GM20431 (cell line): ENCODE results near the gene SF3B3.
"Not testable (repeated sequence)": the region's sequence is repeated elsewhere in the genome, so short reads cannot be mapped to it uniquely, and the experiment has no call there.

ENCODE experiments used
- in situ Hi-C: fragments of 300-500 bp; cut with MseI, MboI; formaldehyde crosslinking; loops from one replicate; pipeline ENCODE4 v1.15.0; 2020; ENCODE audit warnings: low sequenced_read_pairs; ENCODE audit not compliant: unreplicated experiment

The SF3B3 gene

DNA sequence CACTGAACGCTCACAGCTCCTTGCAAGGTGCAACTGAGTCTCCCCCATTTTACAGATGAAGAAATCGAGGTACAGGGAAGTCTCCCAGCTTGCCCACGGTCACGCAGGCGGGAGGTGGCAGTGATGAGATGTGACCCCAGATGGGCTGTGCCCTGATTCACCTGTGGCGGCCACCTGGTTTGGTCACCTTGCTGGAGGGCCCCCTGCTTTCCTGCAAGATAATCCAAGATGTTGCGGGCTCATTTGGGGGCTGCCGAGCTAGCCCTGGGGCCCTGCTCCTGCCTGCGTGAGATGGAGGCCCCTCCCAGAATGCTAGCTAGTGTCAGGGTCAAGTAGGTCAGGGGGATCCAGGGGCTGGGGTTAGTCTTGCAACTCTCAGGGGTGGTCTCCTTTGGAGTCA, 63.1 kb downstream of the SF3B3 start:
- in situ Hi-C loops, result no loop called here

DNA sequence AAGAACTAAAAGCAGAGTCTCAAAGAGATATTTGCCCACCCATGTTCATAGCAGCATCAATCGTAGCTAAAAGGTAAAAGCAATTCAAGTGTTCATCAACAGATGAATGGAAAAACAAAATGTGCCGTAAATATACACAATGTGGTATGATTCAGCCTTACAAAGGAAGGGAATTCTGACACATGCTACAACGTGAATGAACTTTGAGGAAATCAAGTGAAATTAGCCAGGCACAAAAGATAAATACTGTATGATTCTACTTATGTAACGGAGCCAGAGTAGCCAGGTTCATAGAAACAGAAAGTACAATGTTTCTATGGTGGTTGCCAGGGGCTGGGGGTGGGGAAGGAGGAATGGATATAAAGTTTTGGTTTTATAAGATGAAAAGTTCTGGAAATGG, 64.9 kb downstream of the SF3B3 start:
- in situ Hi-C loops, result no loop called here

DNA sequence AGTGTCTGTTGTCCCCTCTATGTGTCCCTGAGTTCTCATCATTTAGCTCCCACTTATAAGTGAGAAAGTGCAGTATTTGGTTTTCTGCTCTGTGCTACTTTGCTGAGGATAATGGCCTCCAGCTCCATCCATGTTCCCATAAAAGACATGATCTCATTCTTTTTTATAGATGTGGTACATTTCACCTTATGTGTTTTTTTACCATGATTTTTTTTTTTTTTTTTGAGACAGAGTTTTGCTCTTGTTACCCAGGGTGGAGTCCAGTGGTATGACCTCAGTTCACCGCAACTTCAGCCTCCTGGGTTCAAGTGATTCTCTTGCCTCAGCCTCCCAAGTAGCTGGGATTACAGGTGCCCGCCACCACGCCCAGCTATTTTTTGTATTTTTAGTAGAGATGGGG, 65.8 kb downstream of the SF3B3 start:
- in situ Hi-C loops, result not testable (repeated sequence)

DNA sequence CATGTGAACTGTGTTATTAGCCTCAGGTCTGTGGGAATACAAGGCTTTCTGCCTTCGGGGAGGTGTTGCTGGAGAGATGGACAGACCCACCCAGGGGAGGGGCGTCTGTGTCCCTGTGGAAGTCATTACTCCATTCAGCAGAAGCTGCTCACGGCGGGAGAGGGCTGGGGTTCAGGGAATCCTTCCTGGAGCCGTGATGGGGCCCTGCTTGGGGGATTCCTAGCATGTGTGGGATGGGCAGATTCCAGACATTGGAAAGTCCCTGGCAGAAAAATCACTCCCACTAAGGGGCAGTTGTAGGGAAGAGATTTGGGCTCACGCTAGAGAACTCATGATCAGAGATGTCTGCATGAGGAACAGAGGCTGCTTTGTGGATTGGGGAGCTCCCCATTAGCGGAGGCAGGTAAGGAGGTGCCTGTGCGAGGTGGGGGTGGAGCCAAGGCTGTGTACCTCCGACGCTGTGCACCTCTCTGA, 66.4 kb downstream of the SF3B3 start:
- in situ Hi-C loops, result no loop called here

DNA sequence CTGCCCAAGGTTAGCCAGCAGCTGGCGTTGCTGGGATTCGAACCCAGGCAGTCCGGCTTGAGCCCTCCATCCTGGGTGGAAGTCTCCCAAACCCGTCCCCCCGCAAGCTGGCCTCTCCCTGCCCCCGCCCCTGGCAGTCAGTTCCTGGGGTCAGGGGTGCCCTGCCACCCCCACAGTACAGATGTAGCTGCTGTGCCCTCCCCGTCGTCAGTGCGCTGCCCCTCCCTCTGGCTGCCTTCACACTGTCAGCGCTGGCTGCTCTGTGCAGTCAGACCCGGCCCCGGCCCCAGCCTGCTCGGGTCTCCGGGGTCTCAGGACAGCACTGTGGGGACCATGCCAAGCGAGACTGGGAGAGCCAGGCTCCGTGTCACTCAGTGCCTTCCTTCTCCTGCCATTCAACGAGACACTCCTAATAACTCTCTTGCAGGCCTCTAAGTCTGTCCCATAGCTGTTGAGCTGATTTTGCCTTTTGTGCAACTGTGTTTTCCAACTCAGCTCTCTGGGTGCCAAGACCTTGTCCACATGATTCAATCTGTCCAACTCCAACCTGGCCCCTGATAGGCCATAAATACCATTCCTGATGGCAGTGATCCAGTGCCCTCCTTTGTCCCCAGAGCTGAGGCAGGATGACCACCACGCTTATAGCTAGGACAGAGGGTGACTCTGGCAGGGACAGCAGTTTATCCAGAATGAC, 67.3 kb downstream of the SF3B3 start:
- in situ Hi-C loops, result no loop called here

DNA sequence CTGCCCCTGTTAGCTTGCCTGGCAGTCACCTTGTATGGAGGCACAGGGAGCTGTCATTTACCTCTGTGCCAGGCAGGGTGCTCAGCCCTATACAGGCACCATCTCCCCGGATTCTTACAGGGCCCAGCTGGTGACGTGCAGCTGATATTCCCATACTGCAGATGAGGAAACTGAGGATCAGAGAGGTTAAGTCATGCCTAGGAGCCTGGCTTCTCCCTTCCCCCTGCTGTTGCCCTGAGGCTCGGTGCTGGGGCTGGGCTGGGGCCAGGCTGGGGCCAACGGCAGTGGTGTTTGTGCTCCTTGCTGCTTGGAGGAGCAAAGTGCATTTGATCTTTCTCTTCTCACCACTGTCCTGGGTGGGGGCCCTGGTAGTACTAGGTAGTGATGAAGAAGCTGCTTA, 68.0 kb downstream of the SF3B3 start:
- in situ Hi-C loops, result no loop called here

DNA sequence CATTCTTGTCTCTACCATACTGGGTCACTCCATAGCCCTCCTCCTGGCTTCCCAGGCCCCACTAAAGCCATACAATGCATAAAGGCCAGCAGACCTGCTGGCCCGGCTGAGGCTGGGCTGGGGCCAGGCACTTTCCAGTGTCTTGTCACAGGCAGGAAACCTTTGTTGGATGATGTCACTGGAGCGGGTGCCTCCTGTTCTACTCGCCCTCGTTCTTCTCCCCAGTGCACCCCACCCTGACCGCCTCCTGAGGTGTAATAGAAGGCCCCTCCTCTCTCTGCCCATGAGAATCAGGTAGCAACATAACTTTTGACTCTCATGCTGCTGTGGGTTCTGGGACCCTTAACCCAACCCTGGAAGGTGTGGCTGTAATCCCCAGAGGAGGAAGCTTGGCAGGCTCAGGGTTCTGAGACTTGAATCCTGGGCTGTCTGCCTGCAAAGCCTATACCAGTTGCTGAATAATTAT, 68.5 kb downstream of the SF3B3 start:
- in situ Hi-C loops, result no loop called here

DNA sequence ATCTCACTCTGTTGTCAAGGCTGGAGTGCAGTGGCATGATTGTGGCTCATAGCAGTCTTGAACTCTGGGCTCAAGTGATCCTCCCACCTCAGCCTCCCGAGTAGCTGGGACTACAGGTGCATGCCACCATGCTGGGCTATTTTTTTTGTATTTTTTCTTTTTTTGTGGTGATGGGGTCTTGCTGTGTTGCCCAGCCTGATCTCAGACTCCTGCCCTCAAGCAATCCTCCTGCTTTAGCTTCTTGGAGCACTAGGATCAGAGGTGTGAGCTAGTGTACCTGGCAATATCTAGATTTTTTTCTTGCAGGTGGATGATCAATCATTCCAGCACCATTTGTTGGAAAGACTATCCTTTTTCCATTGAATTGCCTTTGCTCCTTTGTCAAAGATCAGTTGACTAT, 69.9 kb downstream of the SF3B3 start:
- in situ Hi-C loops, result no loop called here

DNA sequence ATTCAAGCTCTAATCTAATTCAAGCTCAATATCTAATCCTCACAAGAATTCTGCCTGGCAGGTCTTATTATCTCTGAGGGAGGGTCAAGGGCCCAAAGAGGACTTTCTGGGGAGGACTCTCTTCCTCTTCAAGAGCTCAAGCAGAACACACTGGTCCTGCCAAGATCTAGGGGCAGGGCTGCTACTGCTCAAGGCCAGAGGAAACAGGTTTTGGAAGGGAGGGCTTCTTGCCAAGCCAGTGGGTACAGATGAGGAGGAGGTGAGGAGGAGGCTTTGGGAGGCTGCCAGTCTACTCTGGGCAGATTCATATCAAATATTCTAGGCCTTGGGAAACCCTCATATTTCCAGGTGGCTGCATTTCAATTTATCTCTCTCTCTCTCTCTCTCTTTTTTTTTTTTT, 71.0 kb downstream of the SF3B3 start:
- in situ Hi-C loops, result no loop called here

DNA sequence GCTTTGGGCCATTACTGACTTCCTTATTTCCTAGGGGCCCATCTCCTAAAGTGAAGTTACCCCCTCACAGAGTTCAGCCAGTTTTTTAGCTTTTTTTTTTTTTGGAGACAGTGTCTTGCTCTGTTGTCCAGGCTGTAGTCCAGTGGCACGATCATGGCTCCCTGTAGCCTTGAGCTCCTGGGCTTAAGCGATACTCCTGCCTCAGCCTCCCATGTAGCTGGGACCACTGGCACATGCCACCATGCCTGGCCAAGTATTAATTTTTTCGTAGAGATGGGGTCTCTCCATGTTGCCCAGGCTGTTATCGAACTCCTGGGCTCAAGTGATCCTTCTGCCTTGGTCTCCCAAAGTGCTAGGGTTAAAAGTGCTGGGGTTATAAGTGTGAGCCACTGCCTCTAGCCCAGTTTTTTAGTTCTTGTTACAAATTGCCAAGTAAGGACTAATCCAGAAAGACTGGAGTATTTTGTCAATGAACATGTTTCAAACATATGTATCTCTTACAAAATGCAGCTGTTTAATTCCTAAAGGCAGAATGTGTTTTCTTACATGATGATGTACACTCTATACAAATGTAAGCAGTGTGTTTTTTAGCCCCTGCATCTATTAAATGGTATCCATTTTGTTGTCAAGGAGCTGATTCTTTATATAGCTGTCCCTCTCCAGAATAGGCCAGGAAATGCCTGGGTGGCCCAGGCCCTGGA, 73.7 kb downstream of the SF3B3 start:
- in situ Hi-C loops, result no loop called here

DNA sequence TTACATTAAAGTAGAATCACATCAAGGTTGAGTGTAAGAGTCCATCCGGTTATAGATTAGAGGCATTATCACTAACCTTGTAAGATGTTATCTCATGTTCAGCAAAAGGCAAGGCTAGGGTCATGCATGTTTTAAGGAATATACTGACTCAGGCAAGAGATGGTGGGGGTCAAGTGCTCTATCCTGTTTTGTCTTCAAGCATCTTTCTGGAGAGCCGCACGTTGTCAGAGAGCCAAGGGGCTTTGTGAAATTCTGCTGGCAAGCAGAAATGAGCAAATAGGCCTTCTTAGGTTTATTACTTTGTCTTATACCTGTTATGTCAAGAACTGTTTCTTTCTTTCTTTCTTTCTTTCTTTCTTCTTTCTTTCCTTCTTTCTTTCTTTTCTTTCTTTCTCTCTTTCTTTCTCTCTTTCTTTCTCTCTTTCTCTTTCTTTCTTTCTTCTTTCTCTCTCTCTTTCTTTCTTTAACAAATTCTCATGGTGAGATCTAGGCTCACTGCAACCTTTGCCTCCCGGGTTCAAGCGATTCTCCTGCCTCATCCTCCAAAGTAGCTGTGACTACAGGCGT, 75.4 kb downstream of the SF3B3 start:
- in situ Hi-C loops, result no loop called here

DNA sequence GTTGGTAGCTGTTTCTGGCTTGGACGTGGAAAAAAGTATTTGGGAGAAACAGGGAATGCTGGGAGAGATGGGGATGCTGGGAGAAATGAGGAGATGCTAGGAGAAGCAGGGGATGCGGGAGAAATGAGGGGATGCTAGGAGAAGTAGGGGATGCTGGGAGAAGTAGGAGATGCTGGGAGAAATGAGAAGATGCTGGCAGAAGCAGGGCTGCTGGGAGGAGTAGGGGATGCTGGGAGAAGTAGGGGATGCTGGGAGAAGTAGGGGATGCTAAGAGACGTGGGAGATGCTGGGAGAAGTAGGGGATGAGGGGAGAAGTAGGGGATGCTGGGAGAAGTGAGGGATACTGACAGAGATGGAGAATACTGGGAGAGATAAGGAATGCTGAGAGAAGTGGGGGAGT, 77.1 kb downstream of the SF3B3 start:
- in situ Hi-C loops, result no loop called here

DNA sequence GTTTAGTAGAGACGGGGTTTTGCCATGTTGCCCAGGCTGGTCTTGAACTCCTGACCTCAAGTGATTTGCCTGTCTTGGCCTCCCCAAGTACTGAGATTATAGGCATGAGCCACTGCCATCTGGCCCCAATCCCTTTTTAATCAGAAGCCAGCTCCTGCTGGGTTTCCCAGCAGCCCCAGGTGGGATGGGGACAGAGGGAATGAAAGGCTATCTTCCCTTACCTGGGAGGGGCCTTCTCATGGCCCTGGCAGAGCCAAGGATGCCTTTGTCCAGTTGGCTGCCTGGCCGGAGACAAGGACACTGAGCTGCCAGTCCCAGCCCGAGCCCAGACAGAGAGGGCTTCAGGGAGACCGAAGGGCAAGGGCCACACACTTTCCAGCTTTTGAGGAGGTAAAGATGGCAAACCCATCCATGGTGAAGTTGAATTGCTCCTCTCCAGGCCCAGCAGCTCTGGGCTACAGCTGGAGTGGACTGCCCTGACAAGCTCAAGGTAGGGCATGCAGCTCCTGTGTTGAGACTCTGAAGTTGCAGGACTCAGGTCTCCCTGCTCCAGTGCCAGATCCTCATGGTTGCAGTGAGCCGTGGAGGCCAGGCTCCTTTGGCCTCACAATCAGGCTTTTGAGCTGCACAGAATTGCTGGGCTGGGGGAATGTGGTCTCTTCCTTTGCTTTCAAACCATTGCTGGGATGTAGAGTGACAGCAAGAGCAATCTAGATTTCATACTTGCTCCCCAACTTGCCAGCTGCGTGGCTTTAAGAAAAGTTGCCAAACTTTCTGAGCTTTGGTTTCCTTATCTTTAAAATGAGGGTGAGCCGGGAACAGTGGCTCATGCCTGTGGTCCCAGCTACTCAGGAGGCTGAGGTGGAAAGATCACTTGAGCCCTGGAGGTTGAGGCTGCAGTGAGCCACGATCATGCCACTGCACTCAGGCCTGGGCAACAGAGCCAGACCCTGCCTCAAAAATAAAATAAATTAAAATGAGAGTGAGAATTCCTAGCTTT, 78.3 kb downstream of the SF3B3 start:
- in situ Hi-C loops, result no loop called here

DNA sequence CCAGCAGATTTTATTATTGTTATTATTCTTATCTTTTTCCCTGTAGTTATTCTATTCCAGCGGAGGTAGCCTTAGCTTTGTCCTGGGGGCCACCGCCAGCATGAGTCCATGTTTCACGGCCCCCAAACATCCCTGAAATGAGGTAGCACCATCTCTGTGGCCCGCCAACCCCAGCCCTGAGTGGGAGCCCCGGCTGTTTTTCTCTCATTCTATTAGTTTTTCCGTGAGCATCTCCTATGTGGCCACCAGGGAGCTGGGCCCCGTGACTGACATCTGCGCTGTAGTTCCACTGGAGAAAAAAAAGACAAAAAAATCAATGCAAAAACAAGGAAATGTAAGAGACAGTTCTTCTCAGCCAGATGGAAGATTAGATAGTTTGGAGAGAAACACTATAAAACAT, 79.2 kb downstream of the SF3B3 start:
- in situ Hi-C loops, result no loop called here

DNA sequence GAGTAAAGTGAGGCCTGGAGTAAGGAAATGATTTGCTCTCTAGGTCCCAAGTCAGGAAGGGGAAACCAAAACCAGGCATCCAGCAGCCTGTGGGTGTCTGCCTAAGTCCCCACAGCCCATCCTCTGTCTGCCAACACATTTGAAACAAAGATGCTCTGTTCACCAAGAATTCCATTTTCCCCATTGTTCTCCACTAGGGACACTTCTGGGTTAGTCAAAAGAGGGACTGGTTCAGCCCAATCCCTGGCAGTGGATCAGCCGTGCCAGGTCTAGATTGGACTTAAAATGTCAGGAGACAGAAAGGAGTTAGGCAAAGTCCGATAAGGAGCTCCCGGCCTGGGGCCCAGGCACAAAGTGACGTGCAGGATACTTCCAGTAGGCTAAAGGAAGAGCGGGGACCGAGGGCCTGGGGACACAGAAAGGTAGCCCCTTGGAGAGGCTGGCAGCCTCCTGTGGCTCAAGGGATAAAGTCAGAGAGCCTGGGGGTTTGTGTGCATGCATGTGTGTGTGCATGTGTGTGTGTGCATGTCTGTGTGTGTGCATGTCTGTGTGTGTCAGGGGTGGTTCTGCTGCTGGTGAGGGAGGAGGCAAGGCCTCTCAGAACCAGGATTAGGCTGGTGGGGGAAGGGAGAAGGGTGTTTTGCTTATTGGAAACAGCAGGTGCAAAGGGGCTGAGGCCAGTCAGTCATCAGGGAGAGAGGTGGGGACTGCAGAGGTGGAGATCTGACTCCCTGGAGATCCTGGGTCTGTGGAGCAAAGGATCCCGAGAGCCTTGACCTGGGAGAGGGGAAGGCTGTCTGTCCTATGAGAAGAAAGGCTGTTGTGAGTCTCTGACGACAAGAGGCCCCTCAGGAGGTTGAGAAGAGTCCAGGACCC, 81.0 kb downstream of the SF3B3 start:
- in situ Hi-C loops, result no loop called here

DNA sequence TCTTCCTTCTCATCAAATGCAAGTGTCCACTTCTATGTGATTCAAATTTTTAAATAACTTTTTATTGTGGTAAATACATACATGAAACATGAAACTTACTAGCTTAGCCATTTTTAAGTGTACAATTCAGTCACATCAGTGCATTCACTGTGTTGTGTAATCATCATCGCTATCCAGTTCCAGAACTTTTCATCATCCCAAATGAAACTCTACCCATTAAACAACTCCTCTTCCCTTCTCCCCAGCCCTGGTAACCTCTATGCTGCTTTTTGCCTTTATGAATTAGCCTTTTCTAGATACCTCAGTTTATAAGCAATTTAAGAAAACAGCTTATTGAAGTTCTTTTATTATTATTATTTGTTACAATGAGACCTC, 81.7 kb downstream of the SF3B3 start:
- in situ Hi-C loops, result no loop called here

DNA sequence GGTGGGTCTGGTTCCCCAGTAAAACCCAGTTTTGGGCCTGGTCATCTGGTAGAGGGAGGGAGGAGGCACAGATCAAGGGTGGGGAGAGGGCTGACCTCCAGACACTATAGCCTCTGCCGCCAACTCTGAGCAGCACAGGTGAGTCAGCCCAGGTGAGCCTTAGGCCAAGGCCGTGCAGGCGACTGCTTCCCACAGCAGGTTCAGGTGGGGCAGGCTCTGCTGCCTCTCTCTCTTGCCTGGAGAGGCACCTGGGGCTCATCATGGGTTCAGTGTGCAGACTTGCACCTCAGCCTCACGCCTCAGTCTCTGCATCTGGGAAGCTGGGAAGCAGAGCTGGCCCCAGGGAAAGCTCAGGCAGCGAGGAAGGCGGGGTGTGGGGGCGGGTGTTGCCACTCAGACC, 84.9 kb downstream of the SF3B3 start:
- in situ Hi-C loops, result no loop called here

DNA sequence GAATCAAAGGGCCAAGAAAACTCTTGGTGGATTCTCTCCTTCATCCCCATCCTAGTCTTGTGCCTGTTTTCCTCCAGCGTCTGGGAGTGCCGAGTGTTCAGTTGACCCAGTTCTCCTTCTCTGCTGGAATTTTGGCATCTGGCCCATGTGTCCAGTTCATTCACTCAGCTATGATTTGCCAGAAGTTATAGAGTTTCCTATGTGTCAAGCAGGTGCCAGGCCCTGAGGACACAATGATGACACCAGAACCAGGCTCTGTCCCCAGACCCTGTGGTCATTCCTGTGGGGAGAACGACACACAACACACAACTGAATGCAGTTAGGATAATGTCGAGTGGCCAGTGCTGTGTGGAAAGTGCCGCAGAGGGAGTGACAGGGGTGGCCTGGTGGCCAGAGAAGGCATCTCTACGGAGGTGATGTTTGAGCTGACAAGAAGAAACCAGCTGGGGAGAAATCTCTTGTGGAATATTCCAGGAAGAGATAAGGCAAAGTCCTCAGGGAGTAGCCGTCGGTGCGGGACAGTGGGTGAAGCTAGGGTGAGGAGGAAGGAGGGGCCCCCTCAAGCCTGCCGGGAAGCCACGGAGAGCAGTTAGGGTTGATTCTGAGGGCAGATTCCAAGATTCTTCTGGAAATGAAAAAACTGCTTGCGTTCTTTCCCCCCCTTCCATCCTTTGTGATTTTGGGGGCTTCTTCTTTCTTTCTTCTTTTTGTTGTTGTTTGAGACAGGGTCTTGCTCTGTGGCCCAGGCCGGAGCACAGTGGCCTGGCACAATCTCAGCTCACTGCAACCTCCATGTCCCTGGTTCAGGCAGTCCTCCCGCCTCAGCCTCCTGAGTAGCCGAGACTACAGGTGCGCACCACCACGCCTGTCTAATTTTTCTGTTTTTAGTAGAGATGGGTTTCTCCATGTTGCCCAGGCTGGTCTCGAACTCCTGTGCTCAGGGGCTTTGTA, 86.9 kb downstream of the SF3B3 start:
- in situ Hi-C loops, result no loop called here
